K562 (cell line): ENCODE measurements around the gene IFNGR1.
"Not testable (repeated sequence)": the region's sequence is repeated elsewhere in the genome, so short reads cannot be mapped to it uniquely, and the experiment has no call there.

Experiments used
- ATF2 ChIP-seq: sonication (generic); formaldehyde crosslinking; IDR thresholded peaks from 2 replicates; pipeline ENCODE4 v1.8.1; 2022; ENCODE audit warnings: missing genetic modification reagents
- CHD1 ChIP-seq: fragments of 200-600 bp; sonication (generic); IDR thresholded peaks from one replicate; pipeline ENCODE4 v1.6.1; 2012; ENCODE audit warnings: mild to moderate bottlenecking, moderate library complexity, low read length, inconsistent platforms
- CTCF ChIP-seq, 3 experiments: IDR thresholded peaks in 2 of 3; conservative IDR thresholded peaks in 1 of 3; 2 replicates each; pipeline ENCODE4 v1.5.1; 2011 to 2012; ENCODE audit warnings: low read length in 3 of 3, mild to moderate bottlenecking in 3 of 3, control low read depth in 2 of 3, improper control_type of control experiment in 1 of 3, inconsistent platforms in 1 of 3, low read depth in 1 of 3, mixed read lengths in 1 of 3, moderate library complexity in 1 of 3; ENCODE audit not compliant: insufficient read depth in 2 of 3
- EP300 ChIP-seq: IDR thresholded peaks from 2 replicates; pipeline ENCODE4 v1.6.1; 2012; ENCODE audit warnings: low read length, improper control_type of control experiment
- EZH2 ChIP-seq: IDR thresholded peaks from 2 replicates; pipeline ENCODE4 v1.6.1; 2012; ENCODE audit warnings: low read depth, mild to moderate bottlenecking, inconsistent platforms, low read length, borderline replicate concordance
- IRF1 ChIP-seq: sonication (generic); formaldehyde crosslinking; IDR thresholded peaks from 2 replicates; pipeline ENCODE4 v1.8.0; 2022; ENCODE audit warnings: missing genetic modification reagents, mild to moderate bottlenecking, borderline replicate concordance
- MAZ ChIP-seq, 2 experiments: fragments of 450-650 bp in 1 of 2; sonication (generic) in 1 of 2; formaldehyde crosslinking; IDR thresholded peaks in 1 of 2; conservative IDR thresholded peaks in 1 of 2; 2 replicates each; pipeline versions ENCODE4 v1.4.0 to v1.5.0; 2020; ENCODE audit warnings: mild to moderate bottlenecking in 1 of 2, missing genetic modification reagents in 1 of 2
- MLX ChIP-seq, 2 experiments: fragments of 450-650 bp in 1 of 2; sonication (generic) in 1 of 2; formaldehyde crosslinking; conservative IDR thresholded peaks; 2 replicates each; pipeline versions ENCODE4 v1.4.0 to v1.8.1; 2020 to 2022; ENCODE audit warnings: mild to moderate bottlenecking in 1 of 2, missing genetic modification reagents in 1 of 2
- POLR2AphosphoS5 ChIP-seq: IDR thresholded peaks from 2 replicates; pipeline ENCODE4 v1.6.1; 2011; ENCODE audit warnings: mild to moderate bottlenecking, low read depth, low read length, moderate library complexity; ENCODE audit not compliant: control insufficient read depth, insufficient read depth
- RAD21 ChIP-seq, 2 experiments: fragments of 250-450 bp in 1 of 2; fragments of 450-650 bp in 1 of 2; sonication (Bioruptor Pico) in 1 of 2; formaldehyde crosslinking in 1 of 2; IDR thresholded peaks in 1 of 2; conservative IDR thresholded peaks in 1 of 2; 2 replicates each; pipeline versions ENCODE4 v1.4.0 to v1.8.0; 2020 to 2022; ENCODE audit warnings: mild to moderate bottlenecking in 2 of 2, moderate library complexity in 1 of 2
- SREBF2 ChIP-seq: sonication (generic); formaldehyde crosslinking; IDR thresholded peaks from 2 replicates; pipeline ENCODE4 v1.4.0; 2020; ENCODE audit warnings: mild to moderate bottlenecking, missing genetic modification reagents
- TF ChIP-seq, protein P1 (sequence below), 2 experiments: fragments of 450-650 bp in 1 of 2; sonication (generic) in 1 of 2; formaldehyde crosslinking in 1 of 2; IDR thresholded peaks in 1 of 2; conservative IDR thresholded peaks in 1 of 2; 2 replicates each; pipeline versions ENCODE4 v1.6.1 to v1.8.1; 2016 to 2023; ENCODE audit warnings: mild to moderate bottlenecking in 2 of 2, moderate library complexity in 2 of 2, inconsistent platforms in 1 of 2, missing genetic modification reagents in 1 of 2

DNA sequence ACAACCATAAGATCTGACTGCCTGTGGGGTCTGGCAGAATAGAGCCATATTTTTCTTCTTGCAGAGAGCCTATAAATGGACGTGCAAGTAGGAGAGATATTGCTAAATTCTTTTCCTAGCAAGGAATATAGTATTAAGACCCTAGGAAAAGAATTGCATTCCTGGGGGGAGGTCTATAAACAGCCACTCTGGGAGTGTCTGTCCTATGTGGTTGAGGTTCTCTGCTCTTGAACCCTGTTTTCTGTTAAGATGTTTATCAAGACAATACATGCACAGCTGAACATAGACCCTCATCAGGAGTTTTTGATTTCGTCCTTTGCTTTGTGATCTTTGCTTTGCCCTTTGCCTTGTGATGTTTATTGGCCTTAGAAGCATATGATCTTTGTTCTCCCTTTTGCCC lies 35.2 kb upstream of the IFNGR1 start:
- TF ChIP-seq CHD1; RAD21 (CRISPR knock-in tag; conservative IDR thresholded peaks at IDR 0.05 in 1 of 2, IDR thresholded peaks at IDR 0.05 in 1 of 2); EZH2; MAZ (CRISPR knock-in tag; conservative IDR thresholded peaks at IDR 0.05 in 1 of 2, IDR thresholded peaks at IDR 0.05 in 1 of 2); CTCF (IDR thresholded peaks at IDR 0.05 in 2 of 3, conservative IDR thresholded peaks at IDR 0.05 in 1 of 3; ENCODE audit: insufficient read depth in 2 of 3, low read depth in 1 of 3, low read length in 3 of 3); EP300; MLX (CRISPR knock-in tag; conservative IDR thresholded peaks at IDR 0.05); SREBF2 (CRISPR knock-in tag); ATF2 (CRISPR knock-in tag); POLR2AphosphoS5; IRF1 (CRISPR knock-in tag): not testable (repeated sequence)
- TF ChIP-seq, protein P1, sequence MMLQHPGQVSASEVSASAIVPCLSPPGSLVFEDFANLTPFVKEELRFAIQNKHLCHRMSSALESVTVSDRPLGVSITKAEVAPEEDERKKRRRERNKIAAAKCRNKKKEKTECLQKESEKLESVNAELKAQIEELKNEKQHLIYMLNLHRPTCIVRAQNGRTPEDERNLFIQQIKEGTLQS (IDR thresholded peaks at IDR 0.05), result not testable (repeated sequence)
- TF ChIP-seq, protein P1 (CRISPR knock-in tag; conservative IDR thresholded peaks at IDR 0.05), result not testable (repeated sequence)
